K562 (cell line): Measurements from ENCODE around the gene SORCS2. TPM values are rescaled to one million over a fixed set of nuclear protein-coding genes. Genes with fewer than 3 reads are reported as not detected.

Source experiments
- ATAC-seq: fragments of 200-7000 bp; cut with Tn5 transposase; 3 replicates; pipeline ENCODE4 v1.9.1; 2020; ENCODE audit warnings: moderate library complexity
- BruUV-seq: library from RNA; stranded (reverse); fragments of 400-500 nt; replicated peaks from 2 replicates; lab custom pipeline; 2021; lab: Mats Ljungman, UMichigan
- CTCF ChIA-PET: fragments of 300-600 bp; formaldehyde crosslinking; extraction: SDS; loops from one replicate; lab custom pipeline; 2021; ENCODE audit warnings: low intra/inter-chr PET ratio; lab: Yijun Ruan, JAX
- POLR2A ChIA-PET: fragments of 300-600, 350-650 bp; sonication (Branson Sonifier 250); formaldehyde crosslinking; extraction: SDS; loops from one replicate; lab custom pipeline; 2021; ENCODE audit warnings: antibody characterized with exemption, inconsistent platforms; lab: Yijun Ruan, JAX
- DNase-seq, 4 experiments: peaks; one replicate each; pipeline versions ENCODE4 v3.0.0 to v3.0.0-alpha.2; 2011 to 2018; ENCODE audit warnings: low spot score in 3 of 4, mixed read lengths in 3 of 4; ENCODE audit errors: extremely low read depth in 1 of 4
- FAIRE-seq: peaks from 2 replicates; lab custom pipeline; 2011; peaks lifted over from hg19 to GRCh38; lab: Jason Lieb, UNC
- H2AFZ ChIP-seq: 2 replicates; pipeline ENCODE4 v1.6.0; 2011; ENCODE audit warnings: low read depth, low read length, control low read depth, inconsistent platforms
- H3K27ac ChIP-seq: fragments of 200-600 bp; 3 replicates; pipeline ENCODE4 v1.8.0; 2011; ENCODE audit warnings: low read depth, mild to moderate bottlenecking, control low read depth, inconsistent platforms, low read length, moderate library complexity, mixed read lengths; ENCODE audit errors: extremely low read depth
- H3K27me3 ChIP-seq, 2 experiments: fragments of 300-600 bp in 1 of 2; 2 replicates in 1 of 2; 3 replicates in 1 of 2; pipeline versions ENCODE4 v1.6.0 to v1.8.0; 2011; ENCODE audit warnings: inconsistent platforms in 2 of 2, low read length in 2 of 2, mild to moderate bottlenecking in 1 of 2, mixed read lengths in 1 of 2, moderate library complexity in 1 of 2; ENCODE audit not compliant: control insufficient read depth in 2 of 2, insufficient read depth in 2 of 2
- H3K36me3 ChIP-seq: fragments of 300-600 bp; 3 replicates; pipeline ENCODE4 v1.8.0; 2011; ENCODE audit warnings: mild to moderate bottlenecking, low read length, inconsistent platforms; ENCODE audit not compliant: control insufficient read depth, insufficient read depth
- H3K4me1 ChIP-seq, 2 experiments: fragments of 200-600 bp in 1 of 2; replicated peaks in 1 of 2; 2 replicates in 1 of 2; 3 replicates in 1 of 2; pipeline versions ENCODE4 v1.5.1 to v1.8.0; 2011; ENCODE audit warnings: inconsistent platforms in 2 of 2, low read length in 2 of 2, mild to moderate bottlenecking in 1 of 2, mixed read lengths in 1 of 2, moderate library complexity in 1 of 2; ENCODE audit not compliant: control insufficient read depth in 2 of 2, insufficient read depth in 2 of 2
- H3K4me2 ChIP-seq: 2 replicates; pipeline ENCODE4 v1.6.1; 2011; ENCODE audit warnings: low read length, control low read depth, inconsistent platforms, mixed read lengths; ENCODE audit not compliant: insufficient read depth
- H3K4me3 ChIP-seq: fragments of 200-600 bp; sonication (generic), shearing (Covaris generic); 2 replicates; pipeline ENCODE4 v1.5.1; 2016; ENCODE audit warnings: control low read depth, inconsistent platforms
- H3K79me2 ChIP-seq: fragments of 200-600 bp; 3 replicates; pipeline ENCODE4 v1.8.0; 2011; ENCODE audit warnings: low read length, inconsistent platforms; ENCODE audit not compliant: control insufficient read depth, insufficient read depth
- H3K9ac ChIP-seq, 2 experiments: 2 replicates each; pipeline versions ENCODE4 v1.6.0 to v1.6.1; 2011; ENCODE audit warnings: low read depth in 2 of 2, low read length in 2 of 2, control low read depth in 1 of 2, inconsistent platforms in 1 of 2, mild to moderate bottlenecking in 1 of 2, mixed read lengths in 1 of 2; ENCODE audit not compliant: insufficient read depth in 1 of 2
- H3K9me1 ChIP-seq: one replicate; pipeline ENCODE4 v1.6.0; 2011; ENCODE audit warnings: inconsistent platforms, mild to moderate bottlenecking, low read length, moderate library complexity; ENCODE audit not compliant: control insufficient read depth, insufficient read depth
- H3K9me3 ChIP-seq: replicated peaks from 2 replicates; pipeline ENCODE4 v1.5.1; 2011; ENCODE audit warnings: low read depth, low read length, inconsistent platforms; ENCODE audit not compliant: control insufficient read depth, insufficient read depth
- H4K20me1 ChIP-seq: replicated peaks from 2 replicates; pipeline ENCODE4 v1.6.1; 2011; ENCODE audit warnings: low read length, inconsistent platforms, mixed read lengths; ENCODE audit not compliant: control insufficient read depth, insufficient read depth
- ARID1B ChIP-seq: fragments of 450-650 bp; IDR thresholded peaks from 2 replicates; pipeline ENCODE4 v1.6.1; 2016; ENCODE audit warnings: antibody characterized with exemption, mild to moderate bottlenecking, inconsistent platforms
- BRF2 ChIP-seq: IDR thresholded peaks from 3 replicates; pipeline ENCODE4 v1.6.1; 2011; ENCODE audit warnings: borderline replicate concordance, mild to moderate bottlenecking; ENCODE audit not compliant: insufficient read length, insufficient read depth
- CBFA2T3 ChIP-seq: fragments of 450-650 bp; IDR thresholded peaks from 2 replicates; pipeline ENCODE4 v1.6.1; 2017
- CHD1 ChIP-seq: fragments of 200-600 bp; sonication (generic); IDR thresholded peaks from one replicate; pipeline ENCODE4 v1.6.1; 2012; ENCODE audit warnings: mild to moderate bottlenecking, moderate library complexity, low read length, inconsistent platforms
- GABPB2 ChIP-seq: fragments of 250-450 bp; sonication (Bioruptor Pico); conservative IDR thresholded peaks from 2 replicates; pipeline ENCODE4 v1.5.1; 2021; ENCODE audit warnings: mild to moderate bottlenecking
- SAP30 ChIP-seq: fragments of 200-600 bp; sonication (generic); IDR thresholded peaks from 2 replicates; pipeline ENCODE4 v1.6.1; 2012; ENCODE audit warnings: borderline replicate concordance, low read depth, mild to moderate bottlenecking, moderate library complexity, low read length, control low read depth, inconsistent platforms; ENCODE audit not compliant: insufficient read depth, poor library complexity, severe bottlenecking
- SMARCE1 ChIP-seq: fragments of 450-650 bp; IDR thresholded peaks from 2 replicates; pipeline ENCODE4 v1.7.1; 2016; ENCODE audit warnings: mild to moderate bottlenecking
- TAL1 ChIP-seq: fragments of 450-650 bp; IDR thresholded peaks from 2 replicates; pipeline ENCODE4 v1.6.1; 2016; ENCODE audit warnings: mild to moderate bottlenecking
- TCF3 ChIP-seq: sonication (generic); formaldehyde crosslinking; IDR thresholded peaks from 2 replicates; pipeline ENCODE4 v1.4.0; 2020; ENCODE audit warnings: mild to moderate bottlenecking, missing genetic modification reagents
- THRB ChIP-seq: fragments of 450-650 bp; formaldehyde crosslinking; conservative IDR thresholded peaks from 2 replicates; pipeline ENCODE4 v1.4.0; 2022; ENCODE audit warnings: mild to moderate bottlenecking, missing genetic modification characterization
- WGBS: fragments of 100-300 bp; shearing (Covaris generic); methylation state at CpG from one replicate; pipeline ENCODE4 v1.1.6; 2016; ENCODE audit warnings: low coverage, mixed read lengths; ENCODE audit not compliant: insufficient coverage; ENCODE audit errors: missing lambda C conversion rate; 5-methylcytosine and 5-hydroxymethylcytosine counted together
- in situ Hi-C: fragments of 300-500 bp; cut with MboI; formaldehyde crosslinking; loops from 4 replicates; pipeline ENCODE4 v1.15.0; 2018; ENCODE audit warnings: inconsistent platforms, mixed read lengths
- intact Hi-C: fragments of 100-400 bp; cut with micrococcal nuclease; formaldehyde crosslinking; loops from 2 replicates; pipeline ENCODE4 v1.14.2; 2022
- polyA plus RNA-seq, 8 experiments: library from polyadenylated mRNA; depleted of rRNA in 4 of 8; stranded (reverse) in 5 of 8; unstranded in 3 of 8; fragments of >200 nt; fragmentation: Nextera tagmentation in 2 of 8; fragmentation: Illumina TruSeq in 1 of 8; extraction: Ambion mirVana in 2 of 8; extraction: Trizol in 1 of 8; gene quantifications; 2 replicates each; pipeline versions ENCODE4 v1.2.1 to v1.2.3, GENCODE V29; 2011 to 2014; ENCODE audit warnings: inconsistent platforms in 1 of 8, missing spikeins in 1 of 8
- total RNA-seq, 7 experiments: library from RNA; depleted of rRNA in 6 of 7; stranded (reverse); fragments of >200 nt in 6 of 7; fragmentation: Illumina TruSeq in 2 of 7; extraction: Trizol in 2 of 7; gene quantifications; 2 replicates each; pipeline versions ENCODE4 v1.2.1 to v1.2.3, GENCODE V29; 2011 to 2021; ENCODE audit warnings: low replicate concordance in 1 of 7

The SORCS2 gene
- total and polyA plus RNA-seq, 9 of the 15 experiments (the other 6 are each of a cell fraction or from before 2014, with no cell fraction given): not detected

- TF ChIP-seq SAP30: no peak
These were observed 59.7 kb downstream of the SORCS2 start (continued) for GRCh38 chr4:7252051-7252450.

GRCh38 chr4:7252510-7253340 lies 60.4 kb downstream of the SORCS2 start:
- TF ChIP-seq BRF2 (no peak), CHD1 (no peak), GABPB2 (CRISPR knock-in tag) (no peak), CBFA2T3 (peak; percentile 37; the same call in 1 of the 2 replicates), TCF3 (CRISPR knock-in tag) (peak; percentile 52), ARID1B (peak; percentile 61), TAL1 (peak; percentile 37; the same call in 1 of the 2 replicates), THRB (CRISPR knock-in tag) (no peak), SMARCE1 (no peak)
- TF ChIP-seq, all 486 proteins: peak for 4
- H3K4me3 ChIP-seq: no peak overlapping the region
- 0% methylated on average over 14 of the region's 15 CpGs for WGBS
- CTCF ChIA-PET: no interaction called here
- no peaks in the 10 kb centered on the region for H3K36me3 ChIP-seq
- no peaks in the 10 kb centered on the region; the same call in 1 of the 2 replicates for H4K20me1 ChIP-seq
- H3K4me1 ChIP-seq: peaks cover 0 to 3% of the 10 kb centered on the region in 2 experiments; a peak in 2 of 5 replicates
- peaks cover 14 to 58% of the 10 kb centered on the region in 2 experiments for H3K27me3 ChIP-seq
- no peaks in the 10 kb centered on the region for H3K9me1 ChIP-seq
- POLR2A ChIA-PET: interaction anchor here (0.6 to 0.7 kb wide), 2 partner anchors 15 to 1355 kb away, joined by 3 to 4 read pairs; no protein-coding TSS in a partner anchor
- H2AFZ ChIP-seq: no peak overlapping the region
- ATAC-seq: peak; percentile 46
- in situ Hi-C loops: no loop called here
- peak in 2 of 4 experiments; percentile 20 to 25 for DNase-seq
- no TSS peak for BruUV-seq
- H3K9me3 ChIP-seq: no peaks in the 10 kb centered on the region
- FAIRE-seq: no peak
- intact Hi-C loops: no loop called here
- H3K4me2 ChIP-seq: no peak overlapping the region
- no peaks in the 10 kb centered on the region for H3K79me2 ChIP-seq
- no peak overlapping the region for H3K9ac ChIP-seq
- H3K27ac ChIP-seq: no peak overlapping the region
